HG02973 (cell line): ENCODE results near the gene AHCYL1.
A peak's percentile ranks its signal among the peaks of the same experiment; 100 is the strongest.

Experiments
- ATAC-seq: cut with Tn5 transposase; IDR thresholded peaks from one replicate; pipeline ENCODE4 v1.9.1; 2021; ENCODE audit warnings: moderate library complexity; ENCODE audit not compliant: unreplicated experiment

AHCYL1 gene

DNA sequence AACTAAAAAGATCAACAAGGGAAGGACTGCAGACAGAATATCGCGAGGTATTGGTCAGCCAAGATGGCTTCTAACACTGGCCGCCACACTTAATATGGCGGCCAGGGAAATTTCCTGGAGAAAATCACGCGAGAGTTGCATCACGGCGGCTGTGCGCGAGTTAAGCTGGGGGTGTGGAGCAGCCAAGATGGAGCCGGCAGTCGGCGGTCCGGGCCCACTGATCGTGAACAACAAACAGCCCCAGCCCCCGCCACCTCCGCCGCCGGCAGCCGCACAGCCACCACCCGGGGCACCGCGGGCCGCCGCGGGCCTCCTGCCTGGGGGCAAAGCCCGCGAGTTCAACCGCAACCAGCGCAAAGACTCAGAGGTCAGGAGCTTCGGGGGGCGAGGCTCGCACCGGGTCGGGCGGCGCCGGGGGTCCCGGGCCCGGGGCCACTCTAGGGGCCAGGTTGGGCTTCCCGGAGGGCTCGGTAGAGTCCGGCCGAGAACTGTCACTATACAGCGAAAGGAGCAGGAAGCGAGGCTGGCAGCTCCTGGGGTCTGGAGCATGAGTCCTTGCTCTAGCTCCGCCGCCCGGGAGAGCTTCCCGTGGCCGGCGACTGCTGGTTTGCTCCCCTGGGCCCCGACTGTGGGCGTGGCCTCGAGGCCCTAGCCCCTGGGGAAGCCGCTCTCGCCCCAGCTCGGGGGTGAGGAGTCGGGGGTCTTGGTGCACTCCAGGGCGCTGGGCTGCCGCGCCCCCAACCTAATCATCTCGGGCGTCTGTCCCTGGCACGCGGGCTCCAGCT is 50.1 kb downstream of the AHCYL1 start, which contains the start of gene STRIP1:
Gene STRIP1 (plus strand): TSS at position 174 of the 785 bp plus-strand sequence. CDS start 14 bp downstream, at position 188.
- ATAC-seq, result peak; percentile 78

DNA sequence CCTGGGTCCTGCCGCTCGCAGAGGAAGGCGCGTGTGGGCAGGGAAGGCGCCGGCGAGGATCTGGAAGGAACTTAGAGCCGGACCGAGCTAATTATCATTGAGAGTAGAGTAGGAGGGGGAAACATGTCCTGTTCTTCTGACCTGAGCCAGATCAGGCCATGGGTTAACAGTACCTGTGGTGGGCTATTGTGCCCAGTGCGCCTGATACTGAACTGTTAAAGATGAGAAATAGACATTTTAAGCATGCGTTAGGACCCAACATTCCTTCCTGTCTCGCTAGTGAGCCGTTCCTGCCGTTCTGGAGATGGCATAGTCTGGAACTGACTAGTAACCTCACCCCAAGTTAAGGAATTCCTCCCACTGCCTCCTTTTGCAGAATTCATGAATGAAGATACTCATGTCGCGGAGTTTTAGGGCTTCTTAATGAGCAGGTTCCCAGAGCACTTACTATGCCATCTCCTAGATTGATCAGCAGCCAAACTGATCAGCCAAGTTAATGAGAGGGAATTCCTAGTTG is 50.7 kb downstream of the AHCYL1 start:
- ATAC-seq, result peak; percentile 9

DNA sequence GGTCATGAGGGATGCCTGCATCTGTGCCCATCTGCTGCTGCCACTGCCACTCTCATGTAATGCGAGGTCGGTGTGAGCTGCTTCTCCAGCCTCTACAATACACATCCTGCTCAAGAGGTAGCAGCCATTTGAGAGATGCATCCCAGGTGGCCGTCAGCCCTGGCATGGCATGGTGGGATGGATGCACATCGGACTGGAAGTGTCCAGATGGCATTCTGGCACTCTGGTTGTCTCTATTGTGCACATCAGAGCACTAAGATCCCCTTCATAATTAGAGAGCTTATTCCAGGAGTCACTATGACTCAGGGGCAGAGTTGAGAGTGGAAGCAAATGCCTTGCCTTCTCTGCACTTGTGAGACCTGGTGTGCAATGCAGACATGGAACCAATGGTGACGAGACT is 53.7 kb downstream of the AHCYL1 start:
- no peak for ATAC-seq

DNA sequence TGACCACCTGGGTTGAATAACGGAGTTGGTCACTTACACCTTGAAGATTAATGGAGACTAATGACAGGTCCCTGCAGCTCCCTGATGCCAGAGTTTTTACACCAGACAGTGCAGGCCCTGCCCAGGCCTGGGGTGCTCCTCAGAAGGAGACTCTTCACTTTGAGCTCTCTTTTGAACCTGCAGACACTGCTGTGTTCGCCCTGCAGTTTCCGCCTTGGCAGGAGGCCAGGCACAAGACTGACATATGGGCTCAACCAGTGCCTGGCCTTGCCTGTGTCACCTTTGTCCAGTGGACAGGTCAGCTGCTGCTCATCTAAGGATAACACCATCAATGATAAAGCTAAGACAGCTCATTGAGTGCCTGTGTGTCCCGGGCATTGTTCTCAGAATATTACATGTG is 55.1 kb downstream of the AHCYL1 start:
- no peak for ATAC-seq

GRCh38 chr1:110040548-110040947 is 56.0 kb downstream of the AHCYL1 start:
- no peak for ATAC-seq

GRCh38 chr1:110043016-110043415 is 58.5 kb downstream of the AHCYL1 start:
- ATAC-seq, result no peak

- no peak for ATAC-seq
Observed at GRCh38 chr1:110047463-110047862, 62.9 kb downstream of the AHCYL1 start.

DNA sequence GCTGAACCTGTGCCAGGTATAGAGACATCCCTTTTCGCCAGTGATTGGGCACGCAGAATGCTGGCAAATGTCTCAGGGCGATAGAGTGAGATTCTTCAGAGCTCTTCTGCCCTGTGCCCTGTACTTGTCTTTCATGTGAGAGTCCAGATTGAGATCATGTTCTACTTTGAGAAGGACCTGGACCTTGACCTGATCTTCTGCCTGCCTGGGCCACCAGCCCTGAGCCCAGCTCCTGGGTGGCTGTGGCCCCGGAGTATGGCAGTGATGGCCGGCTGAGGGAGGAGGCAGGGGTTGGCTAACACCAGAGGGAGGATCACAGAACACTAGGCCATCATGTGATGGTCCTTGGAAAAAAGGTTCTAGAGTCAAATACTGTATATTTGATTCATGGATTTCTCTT is 63.7 kb downstream of the AHCYL1 start:
- ATAC-seq, result no peak

DNA sequence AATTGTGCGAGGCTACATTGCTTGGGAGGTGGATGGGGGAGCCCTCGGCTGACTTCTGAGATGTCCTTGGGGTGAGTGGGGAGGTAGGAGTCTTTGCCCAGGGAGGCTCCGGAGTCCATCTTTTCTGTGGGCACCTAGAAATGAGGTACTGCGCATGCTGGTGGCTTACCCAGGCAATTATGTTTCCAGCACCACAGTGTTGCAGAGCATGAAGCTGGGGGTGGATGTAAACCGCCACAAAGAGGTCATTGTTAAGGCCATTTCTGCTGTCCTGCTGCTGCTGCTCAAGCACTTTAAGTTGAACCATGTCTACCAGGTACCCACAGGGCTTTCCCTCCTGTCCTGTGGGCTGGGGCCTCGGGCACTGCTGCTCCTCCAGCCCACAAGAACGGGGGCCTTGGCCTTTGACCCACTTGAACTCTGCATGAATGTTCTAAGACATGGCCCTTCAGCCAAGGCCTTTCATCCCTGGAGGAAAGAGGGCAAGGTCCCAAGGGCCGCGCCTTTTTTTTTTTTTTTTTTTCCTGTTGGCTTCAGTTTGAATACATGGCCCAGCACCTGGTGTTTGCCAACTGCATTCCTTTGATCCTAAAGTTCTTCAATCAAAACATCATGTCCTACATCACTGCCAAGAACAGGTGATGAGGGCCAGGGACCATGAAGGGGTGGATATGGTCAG is 64.5 kb downstream of the AHCYL1 start:
- ATAC-seq, result no peak

- ATAC-seq, result no peak
Observed at GRCh38 chr1:110049801-110050601, 65.4 kb downstream of the AHCYL1 start.

DNA sequence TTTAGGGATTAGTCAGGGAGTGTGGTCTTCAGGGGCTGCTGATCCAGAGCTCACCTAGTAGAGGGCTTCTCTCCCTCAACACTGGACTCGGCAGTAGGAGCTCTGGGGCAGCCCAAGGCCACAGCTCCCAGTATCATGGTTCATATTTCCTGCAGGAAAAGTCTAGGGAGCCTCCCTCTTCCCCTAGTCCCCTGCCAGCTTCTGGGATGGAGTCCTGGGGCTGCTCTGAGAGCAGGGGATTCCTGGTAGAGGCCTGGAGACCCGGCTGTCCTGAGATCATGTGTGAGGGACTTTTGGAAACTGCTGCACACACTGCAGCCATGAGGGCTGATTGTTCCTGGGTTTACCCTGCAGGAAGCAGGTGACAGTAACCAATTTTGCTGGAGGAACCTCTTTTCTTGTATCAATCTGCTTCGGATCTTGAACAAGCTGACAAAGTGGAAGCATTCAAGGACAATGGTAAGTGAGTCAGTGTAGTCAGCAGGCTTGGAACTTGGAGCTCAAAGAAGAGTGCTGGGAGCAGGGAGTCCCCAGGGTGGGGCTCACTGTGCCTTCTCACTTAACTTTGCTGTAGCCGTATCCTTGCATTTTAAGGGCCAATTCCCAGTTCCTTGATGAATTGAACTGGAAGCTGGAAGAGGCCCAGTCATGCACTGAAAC is 66.2 kb downstream of the AHCYL1 start:
- no peak for ATAC-seq

GRCh38 chr1:110051262-110051648 is 66.7 kb downstream of the AHCYL1 start:
- no peak for ATAC-seq

DNA sequence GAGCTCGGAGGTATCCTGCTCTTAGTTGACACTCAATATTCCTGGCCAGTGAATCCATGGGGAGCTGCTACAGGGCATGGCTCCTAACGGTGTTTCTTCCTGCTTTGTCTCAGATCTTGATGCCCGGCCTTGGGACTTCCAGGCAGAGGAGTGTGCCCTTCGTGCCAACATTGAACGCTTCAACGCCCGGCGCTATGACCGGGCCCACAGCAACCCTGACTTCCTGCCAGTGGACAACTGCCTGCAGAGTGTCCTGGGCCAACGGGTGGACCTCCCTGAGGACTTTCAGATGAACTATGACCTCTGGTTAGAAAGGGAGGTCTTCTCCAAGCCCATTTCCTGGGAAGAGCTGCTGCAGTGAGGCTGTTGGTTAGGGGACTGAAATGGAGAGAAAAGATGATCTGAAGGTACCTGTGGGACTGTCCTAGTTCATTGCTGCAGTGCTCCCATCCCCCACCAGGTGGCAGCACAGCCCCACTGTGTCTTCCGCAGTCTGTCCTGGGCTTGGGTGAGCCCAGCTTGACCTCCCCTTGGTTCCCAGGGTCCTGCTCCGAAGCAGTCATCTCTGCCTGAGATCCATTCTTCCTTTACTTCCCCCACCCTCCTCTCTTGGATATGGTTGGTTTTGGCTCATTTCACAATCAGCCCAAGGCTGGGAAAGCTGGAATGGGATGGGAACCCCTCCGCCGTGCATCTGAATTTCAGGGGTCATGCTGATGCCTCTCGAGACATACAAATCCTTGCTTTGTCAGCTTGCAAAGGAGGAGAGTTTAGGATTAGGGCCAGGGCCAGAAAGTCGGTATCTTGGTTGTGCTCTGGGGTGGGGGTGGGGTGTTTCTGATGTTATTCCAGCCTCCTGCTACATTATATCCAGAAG is 69.2 kb downstream of the AHCYL1 start:
- no peak for ATAC-seq

GRCh38 chr1:110055493-110056284 is 71.1 kb downstream of the AHCYL1 start:
- ATAC-seq, result no peak

- no peak for ATAC-seq
Observed at GRCh38 chr1:110056285-110056683, 71.7 kb downstream of the AHCYL1 start.

- ATAC-seq, result no peak
Observed at GRCh38 chr1:110056776-110057175, 72.2 kb downstream of the AHCYL1 start.

GRCh38 chr1:110057963-110058518 is 73.5 kb downstream of the AHCYL1 start:
- ATAC-seq, result no peak

GRCh38 chr1:110058591-110058990 is 74.0 kb downstream of the AHCYL1 start:
- no peak for ATAC-seq
